Measurements from ENCODE around the gene SUSD6.

Gene SUSD6

GRCh38 chr14:69652942-69653684 is 41.7 kb downstream of the SUSD6 start:
- DNase-seq = no peak

DNA sequence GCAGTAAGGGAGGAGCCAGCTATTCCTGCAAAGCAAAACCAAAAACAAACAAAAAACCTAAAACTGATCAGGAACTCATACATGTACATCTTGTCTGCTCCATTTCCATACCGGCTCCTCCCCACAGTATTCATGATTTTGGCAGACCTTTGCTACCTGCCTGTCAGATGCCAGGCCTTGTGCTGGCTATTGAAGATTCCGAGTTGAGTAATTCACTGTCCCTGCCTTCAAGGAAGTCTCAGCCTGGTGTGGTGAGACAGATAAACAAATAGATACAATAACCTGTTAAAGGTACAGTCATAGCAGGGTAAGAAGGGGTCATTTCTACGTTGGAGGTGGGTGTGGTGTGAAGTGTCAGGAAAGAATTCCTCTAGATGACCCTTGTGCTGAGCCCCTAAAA is 42.7 kb downstream of the SUSD6 start:
- DNase-seq = no peak

- DNase-seq = no peak
Measured at GRCh38 chr14:69657950-69658355, 46.6 kb downstream of the SUSD6 start.

DNA sequence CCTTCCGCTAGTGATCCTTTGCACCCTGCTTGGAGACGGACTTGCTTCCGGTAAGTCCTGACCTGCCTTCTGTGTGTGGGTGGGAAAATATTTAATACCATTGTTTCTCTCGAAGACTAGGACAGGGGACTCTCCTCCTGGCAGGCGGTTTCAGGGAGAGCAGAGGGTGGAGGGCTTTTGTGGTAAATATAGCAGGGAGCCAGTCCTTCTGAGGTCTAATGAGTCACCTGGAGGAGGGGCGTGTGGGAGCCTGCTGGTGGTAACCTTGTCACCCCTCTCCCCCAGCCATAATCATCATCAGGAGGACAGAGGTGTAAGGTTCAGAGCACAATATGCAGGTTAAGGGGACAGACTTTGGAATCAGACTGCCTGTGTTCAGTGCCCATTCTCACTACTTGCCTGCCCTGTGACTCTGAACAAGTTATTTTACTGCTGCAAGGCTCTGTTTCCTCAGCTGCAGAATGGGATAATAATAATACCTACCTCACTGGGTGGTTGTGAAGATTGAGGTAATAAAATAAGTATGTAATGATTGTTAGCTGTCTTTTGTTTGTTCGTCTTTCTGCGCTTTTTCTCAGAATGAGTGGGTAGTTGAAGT is 47.4 kb downstream of the SUSD6 start:
- no peak for DNase-seq

DNA sequence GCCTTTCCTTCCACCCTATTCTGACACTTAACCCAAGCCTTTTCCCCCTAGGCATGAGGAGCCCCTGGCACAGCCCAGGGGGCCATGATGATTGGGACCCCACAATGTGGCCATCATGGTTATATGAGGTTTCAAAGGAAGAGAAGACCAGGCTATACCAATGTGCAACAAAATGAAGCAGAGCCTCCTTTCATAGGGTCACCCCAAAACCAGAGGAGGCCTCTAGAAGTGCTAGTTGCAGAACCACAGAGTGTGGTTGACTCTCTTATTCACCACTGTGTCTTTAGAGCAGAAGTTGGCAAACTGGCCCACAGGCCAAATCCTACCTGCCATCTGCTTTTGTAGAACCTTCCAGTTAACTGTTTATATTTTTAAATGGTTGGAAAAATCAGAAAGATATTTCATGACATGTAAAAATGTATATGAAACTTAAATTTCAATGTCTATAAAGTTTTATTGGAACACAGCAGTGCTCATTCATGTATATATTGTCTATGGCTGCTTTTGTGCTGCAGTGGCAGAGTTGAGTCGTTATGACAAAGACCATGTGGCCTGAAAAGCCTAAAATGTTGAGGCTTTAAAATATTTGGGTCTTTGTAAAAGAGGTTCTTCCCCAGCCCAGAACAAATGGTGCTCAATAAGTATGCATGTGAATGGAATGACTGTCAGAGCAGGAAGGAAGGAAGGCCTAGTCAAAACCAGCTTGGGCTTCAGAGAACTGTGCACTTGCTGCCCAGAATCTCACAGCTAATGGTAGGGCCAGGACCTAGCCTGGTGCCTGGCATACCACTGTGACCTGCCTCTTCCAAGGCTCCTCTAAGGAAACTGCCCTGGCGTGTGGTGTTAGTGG is 49.2 kb downstream of the SUSD6 start:
- no peak for DNase-seq

DNA sequence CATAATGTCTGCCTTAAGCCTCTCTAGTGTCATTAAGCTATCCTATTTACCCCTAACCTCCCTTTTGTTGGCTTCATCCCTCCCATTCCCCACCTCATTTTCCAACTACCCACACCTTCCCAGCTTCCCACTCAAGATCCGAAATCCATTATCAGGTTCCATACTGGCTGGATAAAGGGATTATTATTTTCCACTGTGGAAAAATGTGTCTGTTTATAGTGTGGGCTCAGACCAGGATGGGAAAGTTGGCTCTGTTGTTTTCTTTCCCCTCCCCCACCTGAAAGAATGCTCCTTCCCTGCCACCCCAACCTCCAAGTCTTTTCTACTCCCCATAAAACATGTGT is 49.8 kb downstream of the SUSD6 start:
- no peak for DNase-seq

DNA sequence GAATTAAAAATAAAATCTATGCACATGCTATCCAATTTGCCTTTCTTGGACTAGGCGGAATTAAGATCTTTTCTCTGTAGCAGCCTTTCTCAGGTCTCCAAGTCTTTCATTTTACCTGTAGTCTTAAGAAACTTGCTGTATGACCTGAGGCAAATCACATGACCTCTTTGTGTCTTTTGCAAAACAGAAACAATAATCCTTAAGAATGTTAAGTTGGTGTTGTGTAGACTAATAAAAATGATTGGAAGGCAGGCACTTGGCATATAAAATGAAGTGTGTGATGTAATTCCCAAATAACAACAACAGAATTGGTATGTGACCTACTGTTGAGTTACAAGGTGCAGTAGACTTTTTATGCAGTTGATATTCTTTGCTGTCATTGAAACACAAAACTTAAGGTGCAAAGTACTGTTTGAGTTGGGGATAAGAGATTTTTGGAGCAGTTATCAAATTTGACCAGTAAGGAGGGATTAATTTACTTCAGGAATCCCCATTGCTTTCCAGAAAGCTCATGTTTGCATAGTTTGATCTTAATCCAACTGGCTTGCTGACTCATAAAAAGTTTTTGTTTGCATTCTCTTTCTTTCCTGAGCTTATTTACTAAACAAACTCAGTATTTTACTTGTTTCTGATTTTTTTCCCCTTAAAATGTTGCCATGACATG is 51.4 kb downstream of the SUSD6 start:
- no peak for DNase-seq

DNA sequence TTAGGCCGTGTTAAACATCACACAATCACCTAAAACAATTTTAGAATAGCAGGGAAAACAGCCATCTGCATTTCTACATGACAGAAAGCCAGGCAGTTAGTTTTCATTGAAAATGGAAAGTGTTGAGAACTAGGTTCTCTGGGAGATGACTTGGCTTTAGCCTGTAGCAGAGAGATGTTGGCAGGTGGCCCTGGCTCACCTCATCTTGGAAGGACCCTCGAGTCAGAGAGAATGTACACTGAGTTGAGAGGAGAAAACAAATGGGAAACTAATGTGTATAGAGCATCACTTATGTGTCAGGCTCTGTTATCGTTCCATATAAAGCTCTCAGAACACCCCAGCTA is 51.9 kb downstream of the SUSD6 start:
- no peak for DNase-seq

DNA sequence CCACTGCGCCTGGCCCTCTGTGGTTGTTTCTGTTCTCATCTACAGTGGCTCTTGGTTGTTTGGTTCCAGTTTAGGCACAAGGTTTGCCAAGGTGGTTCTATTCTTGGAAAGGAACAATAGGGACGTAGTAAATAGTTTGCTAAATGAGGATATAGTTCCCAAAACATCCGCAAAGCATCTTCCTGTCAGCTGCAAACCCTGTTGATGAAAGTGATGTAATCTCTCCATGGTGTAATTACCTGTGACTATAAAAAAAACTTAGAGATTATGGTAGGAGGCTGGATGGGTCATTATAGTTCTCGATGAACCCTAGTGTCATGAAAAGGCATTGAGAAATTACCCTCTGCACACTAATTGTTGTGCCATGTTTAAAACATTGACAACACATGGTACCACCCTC is 52.9 kb downstream of the SUSD6 start:
- DNase-seq = no peak

DNA sequence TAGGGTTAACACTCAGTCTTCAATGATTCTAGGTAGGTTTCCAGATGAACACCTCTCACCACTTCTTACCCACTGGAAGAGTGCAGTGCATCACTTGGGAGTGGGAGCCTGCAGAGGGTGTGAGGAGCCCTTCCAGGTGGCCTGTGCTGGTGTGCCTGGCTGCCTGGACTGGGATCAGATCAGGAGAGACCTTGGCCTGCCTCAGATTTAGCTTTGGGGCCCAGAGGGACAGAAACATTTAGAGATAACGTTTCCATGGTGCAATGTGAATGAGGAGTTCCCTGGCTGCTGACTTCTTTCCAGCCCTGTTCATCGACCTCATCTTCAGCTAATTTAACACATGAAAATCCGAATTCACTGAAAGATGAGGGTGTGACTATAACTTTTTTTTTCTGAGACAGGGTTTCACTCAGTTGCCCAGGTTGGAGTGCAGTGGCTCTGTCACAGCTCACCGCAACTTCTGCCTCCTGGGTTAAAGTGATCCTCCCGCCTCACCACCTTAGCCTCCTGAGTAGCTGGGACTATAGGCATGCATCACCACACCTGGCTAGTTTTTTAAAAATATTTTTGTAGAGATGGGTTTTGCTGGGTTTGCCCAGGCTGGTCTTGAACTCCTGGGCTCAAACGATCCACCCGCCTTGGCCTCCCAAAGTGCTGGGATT is 53.6 kb downstream of the SUSD6 start:
- DNase-seq = no peak

GRCh38 chr14:69665631-69666030 is 54.2 kb downstream of the SUSD6 start:
- no peak for DNase-seq

- DNase-seq = no peak
Measured at GRCh38 chr14:69666112-69666511, 54.7 kb downstream of the SUSD6 start.

- DNase-seq = no peak
Measured at GRCh38 chr14:69666690-69667211, 55.4 kb downstream of the SUSD6 start.

- no peak for DNase-seq
Measured at GRCh38 chr14:69667938-69668335, 56.5 kb downstream of the SUSD6 start.

- DNase-seq = no peak
Measured at GRCh38 chr14:69669375-69669774, 58.0 kb downstream of the SUSD6 start.

DNA sequence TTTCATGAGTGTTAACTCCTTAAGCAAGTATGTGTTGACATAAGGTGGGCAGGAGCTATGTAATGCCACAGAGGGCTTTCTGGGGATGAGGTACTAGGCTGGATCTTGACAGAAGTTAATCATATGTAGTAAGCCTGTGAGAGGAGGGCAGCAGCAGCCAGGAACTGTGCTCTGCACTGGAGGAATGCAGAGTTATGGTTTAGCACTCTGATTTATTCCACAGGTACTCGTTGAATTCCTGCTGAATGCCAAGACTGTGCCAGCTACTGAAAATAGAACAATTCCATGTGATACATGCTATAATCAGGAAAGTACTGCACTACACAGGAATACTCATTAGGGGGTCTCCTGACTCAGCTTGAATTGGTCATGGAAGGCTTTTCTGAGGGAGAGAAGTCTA is 58.7 kb downstream of the SUSD6 start:
- no peak for DNase-seq

DNA sequence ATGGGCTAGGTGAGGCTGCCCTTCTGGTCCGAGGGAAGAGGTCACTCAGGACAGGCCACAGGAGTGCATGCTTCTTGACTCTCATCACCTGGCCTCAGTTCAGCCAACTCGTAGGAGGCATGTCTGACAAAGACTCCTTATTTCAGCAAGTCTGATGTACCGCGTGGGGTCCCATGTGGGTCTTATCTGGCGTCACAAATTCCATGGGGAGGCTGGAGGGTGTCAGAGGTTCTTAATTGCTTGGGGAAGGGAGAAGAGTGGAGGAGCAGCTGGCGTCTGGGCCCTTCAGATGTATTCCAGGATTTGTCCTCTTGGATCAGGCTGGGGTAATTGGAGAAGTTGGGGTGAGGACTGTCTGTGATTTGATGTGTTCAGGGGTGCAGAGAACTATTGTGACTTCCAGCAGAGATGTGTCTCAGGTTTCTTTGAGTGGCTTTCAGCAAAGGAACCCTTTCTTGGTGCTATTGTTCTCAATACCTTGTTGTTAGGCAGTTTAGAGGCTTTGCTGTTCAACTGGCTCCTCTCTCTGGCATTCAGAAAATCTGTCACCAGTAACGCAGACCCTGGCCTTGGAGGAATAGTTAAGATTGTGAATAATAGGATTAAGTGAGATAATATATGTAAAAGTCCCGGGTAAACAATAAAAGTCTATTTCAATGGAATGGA is 60.1 kb downstream of the SUSD6 start:
- no peak for DNase-seq

DNA sequence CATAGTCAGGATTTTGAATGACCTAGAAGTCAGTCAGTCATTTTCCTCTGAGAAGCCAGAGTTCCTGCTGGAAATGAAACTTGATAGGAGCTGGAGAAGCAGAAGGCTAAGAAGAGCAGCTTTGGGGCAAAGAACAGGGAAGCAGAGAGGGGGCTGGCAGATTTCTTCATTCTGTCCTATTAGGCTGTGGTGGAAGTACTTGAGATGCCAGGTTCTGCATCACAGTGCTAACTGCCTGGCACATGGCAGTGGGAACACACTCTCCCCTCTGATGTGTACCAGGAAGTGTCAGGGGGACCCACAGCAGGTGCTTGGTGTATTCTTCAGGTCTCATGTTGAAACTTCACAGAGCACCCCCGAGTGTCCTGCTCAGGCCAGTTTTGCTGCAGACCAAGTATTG is 61.0 kb downstream of the SUSD6 start:
- DNase-seq = no peak

DNA sequence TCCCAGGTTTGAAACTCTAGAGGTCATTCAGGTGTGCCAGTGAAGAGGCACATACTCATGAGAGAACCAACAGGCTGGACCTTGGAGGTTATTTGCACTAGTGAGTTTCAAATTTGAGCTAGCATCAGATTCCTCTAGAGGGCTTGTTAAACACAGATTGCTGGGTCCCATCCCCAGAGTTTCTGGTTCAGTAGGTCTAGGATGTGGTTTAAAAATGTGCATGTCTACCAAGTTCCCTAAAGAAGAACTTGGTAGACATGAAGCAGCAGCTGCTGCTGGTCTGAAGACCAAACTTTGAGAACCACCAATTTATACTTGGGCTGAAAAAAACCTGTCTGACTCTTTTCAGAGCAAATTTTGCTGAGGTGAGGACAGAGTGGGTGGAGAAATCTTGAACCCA is 61.7 kb downstream of the SUSD6 start:
- DNase-seq = no peak

DNA sequence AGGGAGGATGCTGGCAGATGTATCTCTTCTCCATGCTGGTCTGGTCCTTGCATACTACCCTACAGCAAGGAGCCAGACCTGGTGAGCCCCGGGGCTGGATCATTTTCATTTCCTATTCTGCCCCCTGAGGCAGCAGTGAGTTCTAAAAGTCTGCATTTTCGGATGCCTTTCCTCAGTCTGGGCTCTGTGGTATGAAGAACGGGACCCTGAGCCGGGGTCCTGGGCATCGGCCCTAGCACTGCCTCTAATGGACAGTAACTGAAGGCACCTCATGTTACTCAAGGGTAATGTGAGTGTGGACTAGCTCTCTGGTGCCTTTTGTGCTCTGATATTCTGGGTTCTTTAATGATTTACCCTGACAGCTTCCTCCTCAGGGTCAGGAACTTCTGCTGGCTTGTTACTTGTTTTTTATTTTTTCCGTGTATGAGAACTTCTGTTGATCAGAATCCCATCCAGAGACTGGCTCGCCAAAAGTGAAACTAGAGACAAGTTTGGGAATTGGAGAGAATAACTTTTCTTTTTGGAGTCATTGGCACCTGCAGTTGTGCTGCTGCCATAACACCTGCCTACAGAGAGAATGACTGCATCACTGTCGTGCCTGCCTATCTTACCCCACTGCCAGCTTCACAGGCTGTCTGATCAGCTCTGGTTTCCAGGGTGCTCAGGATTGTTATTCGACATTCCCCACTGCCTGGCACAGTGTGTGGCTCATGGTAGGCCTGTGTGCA is 62.3 kb downstream of the SUSD6 start:
- DNase-seq = no peak

DNA sequence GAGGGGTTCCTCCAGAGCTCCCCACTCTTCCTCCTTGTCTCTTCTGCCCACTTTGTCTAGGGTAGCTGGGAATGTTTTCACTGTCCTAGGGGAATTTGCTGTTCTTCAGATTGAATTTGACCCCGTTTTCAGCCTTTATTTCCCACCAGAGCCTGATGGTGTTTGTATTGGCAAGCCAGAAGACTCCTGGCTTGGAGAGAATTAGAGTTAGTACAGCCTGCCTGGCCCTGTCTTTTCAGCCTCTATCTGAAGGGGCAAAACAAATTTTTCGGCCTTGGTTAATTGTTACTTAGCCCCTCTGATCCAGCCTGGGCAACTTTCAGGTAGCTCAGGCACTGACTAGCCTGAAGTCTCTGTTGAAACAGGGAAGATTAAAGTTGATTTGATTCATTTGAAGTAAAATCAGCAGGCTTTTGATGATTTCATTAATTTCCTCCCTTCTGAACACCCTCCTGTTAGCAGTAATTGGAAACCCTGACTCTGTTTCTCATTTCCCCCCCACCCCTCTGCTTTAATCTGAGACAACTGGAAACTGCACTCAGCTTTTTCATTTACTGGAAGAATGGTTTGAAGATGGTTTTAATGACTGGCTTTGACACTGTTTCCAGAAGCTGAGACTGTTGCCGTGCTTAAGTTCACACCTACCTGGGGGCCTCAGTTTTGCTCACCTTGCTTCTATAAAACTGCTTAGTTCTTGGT is 63.3 kb downstream of the SUSD6 start:
- DNase-seq = no peak
